Stimulated activated naive CD8-positive, alpha-beta T cell treated with anti-CD3 and anti-CD28 coated beads, Interleukin-15, Interleukin-2, amounts not matched to agents 100 ng/mL and 50 ng/mL, for 24 hours (primary cell): ENCODE results near the gene LAMTOR5.
"Not testable (repeated sequence)": the region's sequence is repeated elsewhere in the genome, so short reads cannot be mapped to it uniquely, and the experiment has no call there.

Source experiments
- H3K27ac Mint-ChIP-seq: one replicate; pipeline ENCODE4 v1.8.0; 2021; ENCODE audit warnings: mild to moderate bottlenecking, mixed read lengths
- H3K27me3 Mint-ChIP-seq: one replicate; pipeline ENCODE4 v1.8.0; 2021; ENCODE audit warnings: mixed read lengths
- H3K36me3 Mint-ChIP-seq: one replicate; pipeline ENCODE4 v1.8.0; 2021; ENCODE audit warnings: low read depth, mixed read lengths
- H3K4me1 Mint-ChIP-seq: one replicate; pipeline ENCODE4 v1.8.0; 2021; ENCODE audit warnings: low read depth, mixed read lengths
- H3K4me3 Mint-ChIP-seq: one replicate; pipeline ENCODE4 v1.8.0; 2021; ENCODE audit warnings: mild to moderate bottlenecking, mixed read lengths
- H3K9me3 Mint-ChIP-seq: one replicate; pipeline ENCODE4 v1.8.0; 2021; ENCODE audit warnings: mixed read lengths

Gene LAMTOR5

DNA sequence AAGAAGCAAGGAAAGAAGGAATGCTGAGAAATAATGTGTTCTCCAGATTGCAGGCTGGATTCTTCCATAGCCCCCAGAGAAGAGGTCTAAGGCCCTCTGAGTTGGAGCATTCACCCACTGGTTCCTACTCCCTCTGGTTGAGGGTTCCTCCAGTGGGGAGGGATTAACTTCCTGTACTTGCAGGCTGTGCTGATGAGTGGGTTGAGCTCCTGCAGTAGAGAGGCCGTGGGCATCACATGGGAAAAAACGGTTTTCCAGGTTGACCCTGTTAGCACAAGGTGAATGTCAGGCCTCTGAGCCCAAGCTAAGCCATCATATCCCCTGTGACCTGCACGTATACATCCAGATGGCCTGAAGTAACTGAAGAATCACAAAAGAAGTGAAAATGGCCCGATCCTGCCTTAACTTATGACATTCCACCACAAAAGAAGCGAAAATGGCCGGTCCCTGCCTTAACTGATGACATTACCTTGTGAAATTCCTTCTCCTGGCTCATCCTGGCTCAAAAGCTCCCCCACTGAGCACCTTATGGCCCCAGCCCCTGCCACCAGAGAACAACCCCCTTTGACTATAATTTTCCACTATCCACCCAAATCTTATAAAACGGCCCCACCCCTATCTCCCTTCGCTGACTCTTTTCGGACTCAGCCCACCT lies 30.3 kb upstream of the LAMTOR5 start:
- H3K4me1 Mint-ChIP-seq, H3K4me3 Mint-ChIP-seq, H3K36me3 Mint-ChIP-seq, H3K9me3 Mint-ChIP-seq, H3K27ac Mint-ChIP-seq, H3K27me3 Mint-ChIP-seq: not testable (repeated sequence)

GRCh38 chr1:110436635-110437034 lies 29.1 kb upstream of the LAMTOR5 start:
- H3K4me3 Mint-ChIP-seq: no peak overlapping the region
- H3K27ac Mint-ChIP-seq: no peak overlapping the region
- no peaks in the 10 kb centered on the region for H3K9me3 Mint-ChIP-seq
- peaks cover 5% of the 10 kb centered on the region for H3K27me3 Mint-ChIP-seq
- H3K4me1 Mint-ChIP-seq: no peaks in the 10 kb centered on the region
- no peaks in the 10 kb centered on the region for H3K36me3 Mint-ChIP-seq

DNA sequence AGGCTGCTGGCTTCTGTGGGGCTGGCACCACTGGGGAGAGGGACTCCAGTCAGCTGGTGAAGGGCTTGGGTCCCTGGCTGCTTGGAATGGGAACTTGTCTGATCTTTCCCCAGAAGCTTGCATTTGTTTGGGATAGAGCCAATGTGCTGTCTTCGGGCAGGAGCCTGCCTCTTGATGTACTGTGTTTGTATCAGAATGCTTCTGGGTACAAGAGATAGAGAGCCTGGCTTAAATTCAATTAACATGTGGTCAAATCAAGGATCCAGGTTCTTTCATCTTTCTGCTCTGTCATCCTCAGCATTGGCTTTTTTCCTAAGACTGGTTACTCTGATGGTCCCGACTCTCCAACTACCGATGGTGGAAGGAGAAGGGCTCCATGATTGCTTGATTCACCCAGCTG lies 27.5 kb upstream of the LAMTOR5 start:
- Mint-ChIP-seq H3K9me3 (no peaks in the 10 kb centered on the region), H3K27ac (no peak overlapping the region), H3K4me1 (no peaks in the 10 kb centered on the region), H3K4me3 (no peak overlapping the region), H3K36me3 (no peaks in the 10 kb centered on the region), H3K27me3 (peaks cover 7% of the 10 kb centered on the region)

GRCh38 chr1:110433803-110434202 lies 26.3 kb upstream of the LAMTOR5 start:
- no peak overlapping the region for H3K4me3 Mint-ChIP-seq
- no peaks in the 10 kb centered on the region for H3K9me3 Mint-ChIP-seq
- H3K36me3 Mint-ChIP-seq: no peaks in the 10 kb centered on the region
- no peaks in the 10 kb centered on the region for H3K4me1 Mint-ChIP-seq
- H3K27me3 Mint-ChIP-seq: peaks cover 4% of the 10 kb centered on the region
- H3K27ac Mint-ChIP-seq: no peak overlapping the region

GRCh38 chr1:110433213-110433612 lies 25.7 kb upstream of the LAMTOR5 start:
- no peaks in the 10 kb centered on the region for H3K36me3 Mint-ChIP-seq
- no peaks in the 10 kb centered on the region for H3K9me3 Mint-ChIP-seq
- H3K4me3 Mint-ChIP-seq: no peak overlapping the region
- H3K27ac Mint-ChIP-seq: no peak overlapping the region
- H3K4me1 Mint-ChIP-seq: no peaks in the 10 kb centered on the region
- peaks cover 4% of the 10 kb centered on the region for H3K27me3 Mint-ChIP-seq

- no peak overlapping the region for H3K27ac Mint-ChIP-seq
Observed at GRCh38 chr1:110430901-110431300, 23.4 kb upstream of the LAMTOR5 start.

GRCh38 chr1:110430366-110430765 lies 22.9 kb upstream of the LAMTOR5 start:
- H3K36me3 Mint-ChIP-seq: no peaks in the 10 kb centered on the region
- peaks cover 9% of the 10 kb centered on the region for H3K27me3 Mint-ChIP-seq
- no peaks in the 10 kb centered on the region for H3K9me3 Mint-ChIP-seq
- H3K27ac Mint-ChIP-seq: no peak overlapping the region
- H3K4me3 Mint-ChIP-seq: no peak overlapping the region
- H3K4me1 Mint-ChIP-seq: no peaks in the 10 kb centered on the region

More at GRCh38 chr1:110430901-110431300, 23.4 kb upstream of the LAMTOR5 start:
- Mint-ChIP-seq H3K36me3 (no peaks in the 10 kb centered on the region), H3K27me3 (peaks cover 9% of the 10 kb centered on the region), H3K4me3 (no peak overlapping the region), H3K9me3 (no peaks in the 10 kb centered on the region), H3K4me1 (no peaks in the 10 kb centered on the region)

GRCh38 chr1:110428946-110429345 lies 21.5 kb upstream of the LAMTOR5 start:
- Mint-ChIP-seq H3K9me3 (no peaks in the 10 kb centered on the region), H3K27ac (no peak overlapping the region), H3K27me3 (peaks cover 9% of the 10 kb centered on the region)

GRCh38 chr1:110426854-110427253 lies 19.4 kb upstream of the LAMTOR5 start:
- Mint-ChIP-seq H3K27ac (no peak overlapping the region), H3K9me3 (no peaks in the 10 kb centered on the region), H3K36me3 (no peaks in the 10 kb centered on the region), H3K4me3 (no peak overlapping the region), H3K4me1 (no peaks in the 10 kb centered on the region), H3K27me3 (peaks cover 9% of the 10 kb centered on the region)

More at GRCh38 chr1:110428946-110429345, 21.5 kb upstream of the LAMTOR5 start:
- no peaks in the 10 kb centered on the region for H3K4me1 Mint-ChIP-seq
- H3K36me3 Mint-ChIP-seq: no peaks in the 10 kb centered on the region
- H3K4me3 Mint-ChIP-seq: no peak overlapping the region

GRCh38 chr1:110425612-110426152 lies 18.2 kb upstream of the LAMTOR5 start:
- no peaks in the 10 kb centered on the region for H3K9me3 Mint-ChIP-seq
- no peak overlapping the region for H3K4me3 Mint-ChIP-seq
- no peak overlapping the region for H3K27ac Mint-ChIP-seq
- H3K4me1 Mint-ChIP-seq: no peaks in the 10 kb centered on the region
- peaks cover 5% of the 10 kb centered on the region for H3K27me3 Mint-ChIP-seq
- H3K36me3 Mint-ChIP-seq: no peaks in the 10 kb centered on the region

GRCh38 chr1:110424699-110425611 lies 17.5 kb upstream of the LAMTOR5 start:
- Mint-ChIP-seq H3K4me1 (no peaks in the 10 kb centered on the region), H3K27ac (no peak overlapping the region), H3K4me3 (no peak overlapping the region), H3K27me3 (peaks cover 5% of the 10 kb centered on the region), H3K36me3 (no peaks in the 10 kb centered on the region), H3K9me3 (no peaks in the 10 kb centered on the region)

DNA sequence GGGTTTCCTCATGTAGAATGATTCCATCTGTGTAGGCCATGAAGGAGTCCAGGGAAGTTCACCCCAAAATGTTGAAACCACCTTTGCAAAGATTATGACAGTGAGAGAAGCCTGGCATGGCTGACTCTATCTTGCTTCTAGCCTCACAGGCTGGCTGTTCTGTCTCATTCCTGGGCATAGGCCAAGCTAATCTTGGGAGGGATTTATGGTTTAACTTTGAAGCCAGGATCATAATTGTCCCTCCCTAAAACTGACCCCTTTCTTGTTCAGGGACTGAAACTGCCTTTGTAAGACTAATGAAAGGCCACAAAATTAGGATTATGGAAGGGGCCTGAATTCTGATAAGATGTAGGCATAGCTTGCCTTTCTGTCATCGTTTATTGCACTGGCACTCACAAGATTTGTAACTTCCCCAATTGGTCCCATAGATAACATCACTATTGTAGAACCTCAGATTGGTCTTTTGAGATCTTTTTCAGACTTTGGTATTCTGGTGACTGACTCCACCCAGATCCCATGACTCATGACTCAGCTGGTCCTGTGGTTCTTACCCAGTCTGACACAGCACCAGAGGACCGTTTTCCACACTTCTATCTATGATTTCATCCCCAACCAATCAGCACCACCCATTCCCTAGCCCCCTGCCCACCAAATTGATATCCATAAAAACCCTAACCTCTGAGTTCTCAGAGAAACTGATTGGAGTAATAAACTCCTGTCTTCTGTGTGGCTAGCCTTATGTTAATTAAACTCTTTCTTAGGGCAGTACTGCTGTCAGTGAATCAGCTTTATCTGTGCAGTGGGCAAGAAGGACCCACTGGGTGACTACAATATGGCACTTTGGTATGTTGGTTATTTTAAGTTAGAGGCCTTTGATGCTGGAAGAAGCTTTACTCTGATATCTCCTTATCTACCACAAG lies 13.6 kb upstream of the LAMTOR5 start:
- Mint-ChIP-seq H3K36me3 (no peaks in the 10 kb centered on the region), H3K27me3 (no peaks in the 10 kb centered on the region), H3K27ac (no peak overlapping the region), H3K4me1 (no peaks in the 10 kb centered on the region), H3K9me3 (no peaks in the 10 kb centered on the region), H3K4me3 (no peak overlapping the region)

- H3K27me3 Mint-ChIP-seq: no peaks in the 10 kb centered on the region
- no peaks in the 10 kb centered on the region for H3K36me3 Mint-ChIP-seq
- H3K4me3 Mint-ChIP-seq: no peak overlapping the region
- H3K27ac Mint-ChIP-seq: no peak overlapping the region
- H3K4me1 Mint-ChIP-seq: no peaks in the 10 kb centered on the region
- no peaks in the 10 kb centered on the region for H3K9me3 Mint-ChIP-seq
Observed at GRCh38 chr1:110420023-110420662, 12.6 kb upstream of the LAMTOR5 start.

GRCh38 chr1:110418729-110419128 lies 11.2 kb upstream of the LAMTOR5 start:
- Mint-ChIP-seq H3K9me3 (no peaks in the 10 kb centered on the region), H3K27me3 (no peaks in the 10 kb centered on the region), H3K4me3 (no peak overlapping the region), H3K36me3 (no peaks in the 10 kb centered on the region), H3K4me1 (no peaks in the 10 kb centered on the region), H3K27ac (no peak overlapping the region)
